H7 (cell line): Measurements from ENCODE around the gene TBC1D24. TPM values are rescaled to one million over a fixed set of nuclear protein-coding genes. Genes with fewer than 3 reads are reported as not detected.

Experiments used
- DNase-seq: peaks from one replicate; pipeline ENCODE4 v3.0.0; 2012
- H3K27me3 ChIP-seq: 2 replicates; pipeline ENCODE4 v1.6.0; 2011; ENCODE audit warnings: mild to moderate bottlenecking, low read length; ENCODE audit not compliant: control insufficient read depth, insufficient read depth
- H3K36me3 ChIP-seq: replicated peaks from 2 replicates; pipeline ENCODE4 v1.5.1; 2011; ENCODE audit warnings: low read length; ENCODE audit not compliant: control insufficient read depth, insufficient read depth
- H3K4me3 ChIP-seq: 2 replicates; pipeline ENCODE4 v1.5.1; 2011; ENCODE audit warnings: low read depth, mild to moderate bottlenecking, control low read depth, low read length, moderate library complexity; ENCODE audit not compliant: insufficient read depth
- total RNA-seq: library from RNA; depleted of rRNA; stranded (reverse); fragments of >200 nt; shearing (Covaris generic); gene quantifications from 2 replicates; pipeline ENCODE4 v1.2.3, GENCODE V29; 2014

The TBC1D24 gene
- total RNA-seq, 1 experiment from 2014 or later, result 12.3 TPM

GRCh38 chr16:2457946-2458345, 17.0 kb upstream of the TBC1D24 start:
- H3K36me3 ChIP-seq, result peaks cover 26% of the 10 kb centered on the region
- no peak overlapping the region for H3K4me3 ChIP-seq
- no peaks in the 10 kb centered on the region for H3K27me3 ChIP-seq
- DNase-seq, result no peak

GRCh38 chr16:2458887-2459646, 15.9 kb upstream of the TBC1D24 start:
- DNase-seq, result peak; percentile 74
- no peaks in the 10 kb centered on the region for H3K27me3 ChIP-seq
- peak overlapping the region; percentile 73 for H3K4me3 ChIP-seq
- peaks cover 18% of the 10 kb centered on the region for H3K36me3 ChIP-seq

- peaks cover 16% of the 10 kb centered on the region for H3K36me3 ChIP-seq
- H3K27me3 ChIP-seq, result no peaks in the 10 kb centered on the region
- DNase-seq, result peak; percentile 100
- peak within 1 kb of the TSS; percentile 73 for H3K4me3 ChIP-seq
Measured at GRCh38 chr16:2459647-2460390, 15.1 kb upstream of the TBC1D24 start, which contains the start of gene TEDC2. Gene TEDC2 (plus strand): TSS chr16:2460109. CDS start chr16:2460145, 36 bp downstream.

GRCh38 chr16:2460391-2460713, 14.6 kb upstream of the TBC1D24 start:
- no peak for DNase-seq
- Histone ChIP-seq H3K4me3 (peak overlapping the region; percentile 73), H3K36me3 (peaks cover 13% of the 10 kb centered on the region), H3K27me3 (no peaks in the 10 kb centered on the region)

- DNase-seq, result no peak
- peak overlapping the region; percentile 73; the same call in 1 of the 2 replicates for H3K4me3 ChIP-seq
Measured at GRCh38 chr16:2460916-2461315, 14.0 kb upstream of the TBC1D24 start.

GRCh38 chr16:2462031-2462866, 12.7 kb upstream of the TBC1D24 start:
- DNase-seq, result no peak
- no peak overlapping the region for H3K4me3 ChIP-seq
- peaks cover 1% of the 10 kb centered on the region; the same call in 1 of the 2 replicates for H3K36me3 ChIP-seq
- H3K27me3 ChIP-seq, result no peaks in the 10 kb centered on the region; the same call in 1 of the 2 replicates

More at GRCh38 chr16:2460916-2461315, 14.0 kb upstream of the TBC1D24 start:
- peaks cover 13% of the 10 kb centered on the region for H3K36me3 ChIP-seq
- no peaks in the 10 kb centered on the region for H3K27me3 ChIP-seq

GRCh38 chr16:2464333-2464732, 10.6 kb upstream of the TBC1D24 start:
- H3K4me3 ChIP-seq, result no peak overlapping the region
- peaks cover 10% of the 10 kb centered on the region for H3K27me3 ChIP-seq
- no peak for DNase-seq
- H3K36me3 ChIP-seq, result peaks cover 1% of the 10 kb centered on the region; the same call in 1 of the 2 replicates

GRCh38 chr16:2465653-2466415, 9.1 kb upstream of the TBC1D24 start:
- Histone ChIP-seq H3K36me3 (peaks cover 1% of the 10 kb centered on the region; the same call in 1 of the 2 replicates), H3K27me3 (peaks cover 24% of the 10 kb centered on the region), H3K4me3 (no peak overlapping the region)
- DNase-seq, result peak; percentile 78

GRCh38 chr16:2466667-2467527, 8.0 kb upstream of the TBC1D24 start:
- Histone ChIP-seq H3K4me3 (peak overlapping the region; percentile 52; the same call in 1 of the 2 replicates), H3K36me3 (peaks cover 1% of the 10 kb centered on the region; the same call in 1 of the 2 replicates), H3K27me3 (peaks cover 32% of the 10 kb centered on the region)
- DNase-seq, result peak; percentile 71

- peaks cover 1% of the 10 kb centered on the region; the same call in 1 of the 2 replicates for H3K36me3 ChIP-seq
- peak overlapping the region; percentile 52 for H3K4me3 ChIP-seq
- peak; percentile 95 for DNase-seq
- peaks cover 40% of the 10 kb centered on the region for H3K27me3 ChIP-seq
Measured at GRCh38 chr16:2467528-2468232, 7.2 kb upstream of the TBC1D24 start.

GRCh38 chr16:2468233-2468724, 6.6 kb upstream of the TBC1D24 start:
- peak; percentile 84 for DNase-seq
- peaks cover 46% of the 10 kb centered on the region for H3K27me3 ChIP-seq
- H3K4me3 ChIP-seq, result peak overlapping the region; percentile 52
- H3K36me3 ChIP-seq, result no peaks in the 10 kb centered on the region; the same call in 1 of the 2 replicates

GRCh38 chr16:2468725-2469398, 6.1 kb upstream of the TBC1D24 start:
- peak; percentile 87 for DNase-seq
- peaks cover 50% of the 10 kb centered on the region for H3K27me3 ChIP-seq

More at GRCh38 chr16:2468725-2469398, 6.1 kb upstream of the TBC1D24 start:
- peak overlapping the region; percentile 52 for H3K4me3 ChIP-seq
- H3K36me3 ChIP-seq, result no peaks in the 10 kb centered on the region; the same call in 1 of the 2 replicates
